ENCODE measurements around the gene RDH13. TPM values are rescaled to one million over a fixed set of nuclear protein-coding genes. Genes with fewer than 3 reads are reported as not detected.

RDH13 gene
- total RNA-seq, 4 donors from 2014 or later: 2.6 to 48.7 (median 17.1) TPM

DNA sequence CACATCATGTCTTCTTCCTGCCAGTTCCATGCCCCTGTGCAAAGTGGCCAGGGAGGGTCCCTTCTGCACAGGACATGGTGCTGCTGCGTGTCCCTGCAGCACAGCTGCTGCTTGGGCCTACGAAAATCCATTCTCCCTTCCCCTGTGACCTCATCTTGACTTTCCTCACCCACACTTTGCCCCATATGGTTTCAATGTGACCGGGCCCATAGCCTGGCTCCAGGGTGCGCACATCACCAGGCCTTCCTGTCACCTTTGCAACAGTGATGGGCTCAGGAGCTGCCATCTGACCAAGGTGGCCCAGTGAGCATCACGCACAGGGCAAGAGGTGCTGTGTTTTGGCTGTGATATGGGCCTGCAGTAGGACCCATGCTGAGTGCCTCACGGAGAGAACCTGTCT is 43.6 kb upstream of the RDH13 start:
- no peak overlapping the region for H3K27ac ChIP-seq
- H3K9me3 ChIP-seq: no peaks in the 10 kb centered on the region
- DNase-seq: no peak
- H3K4me1 ChIP-seq: peaks cover 0 to under 1% of the 10 kb centered on the region in 2 donors
- TF ChIP-seq, protein P1, sequence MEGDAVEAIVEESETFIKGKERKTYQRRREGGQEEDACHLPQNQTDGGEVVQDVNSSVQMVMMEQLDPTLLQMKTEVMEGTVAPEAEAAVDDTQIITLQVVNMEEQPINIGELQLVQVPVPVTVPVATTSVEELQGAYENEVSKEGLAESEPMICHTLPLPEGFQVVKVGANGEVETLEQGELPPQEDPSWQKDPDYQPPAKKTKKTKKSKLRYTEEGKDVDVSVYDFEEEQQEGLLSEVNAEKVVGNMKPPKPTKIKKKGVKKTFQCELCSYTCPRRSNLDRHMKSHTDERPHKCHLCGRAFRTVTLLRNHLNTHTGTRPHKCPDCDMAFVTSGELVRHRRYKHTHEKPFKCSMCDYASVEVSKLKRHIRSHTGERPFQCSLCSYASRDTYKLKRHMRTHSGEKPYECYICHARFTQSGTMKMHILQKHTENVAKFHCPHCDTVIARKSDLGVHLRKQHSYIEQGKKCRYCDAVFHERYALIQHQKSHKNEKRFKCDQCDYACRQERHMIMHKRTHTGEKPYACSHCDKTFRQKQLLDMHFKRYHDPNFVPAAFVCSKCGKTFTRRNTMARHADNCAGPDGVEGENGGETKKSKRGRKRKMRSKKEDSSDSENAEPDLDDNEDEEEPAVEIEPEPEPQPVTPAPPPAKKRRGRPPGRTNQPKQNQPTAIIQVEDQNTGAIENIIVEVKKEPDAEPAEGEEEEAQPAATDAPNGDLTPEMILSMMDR (IDR thresholded peaks at IDR 0.05): no peak
- TF ChIP-seq POLR2A (IDR thresholded peaks at IDR 0.05): no peak
- H3K4me3 ChIP-seq: no peak overlapping the region
- no peaks in the 10 kb centered on the region for H3K36me3 ChIP-seq
- no peaks in the 10 kb centered on the region for H3K27me3 ChIP-seq
- intact Hi-C loops (cut with DNase I; ENCODE audit: low total_unique reads): no loop called here

DNA sequence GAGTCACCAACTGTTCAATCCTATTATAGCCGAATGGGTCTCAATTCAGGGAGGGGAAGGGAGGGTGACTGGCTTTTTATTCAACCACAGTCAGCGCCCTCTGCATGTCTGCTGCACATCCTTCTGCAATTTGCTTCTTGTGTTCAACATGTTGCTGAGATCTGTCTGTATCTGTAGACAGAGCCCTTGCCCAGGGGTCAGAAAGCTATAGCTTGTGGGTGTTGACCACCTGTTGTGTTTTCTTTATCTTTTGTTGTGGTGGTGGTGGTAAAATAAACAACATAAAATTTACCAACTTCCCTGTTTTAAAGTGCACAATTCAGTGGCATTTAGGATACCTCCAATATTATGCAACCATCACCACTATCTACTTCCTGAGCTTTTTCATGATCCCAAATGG is 42.3 kb upstream of the RDH13 start:
- intact Hi-C loops (cut with DNase I; ENCODE audit: low total_unique reads): no loop called here
- Histone ChIP-seq H3K4me1 (no peaks in the 10 kb centered on the region), H3K4me3 (no peak overlapping the region), H3K9me3 (no peaks in the 10 kb centered on the region), H3K27ac (no peak overlapping the region), H3K27me3 (no peaks in the 10 kb centered on the region), H3K36me3 (no peaks in the 10 kb centered on the region)
- TF ChIP-seq, protein P1 (IDR thresholded peaks at IDR 0.05): no peak
- TF ChIP-seq POLR2A (IDR thresholded peaks at IDR 0.05): no peak
- no peak for DNase-seq

DNA sequence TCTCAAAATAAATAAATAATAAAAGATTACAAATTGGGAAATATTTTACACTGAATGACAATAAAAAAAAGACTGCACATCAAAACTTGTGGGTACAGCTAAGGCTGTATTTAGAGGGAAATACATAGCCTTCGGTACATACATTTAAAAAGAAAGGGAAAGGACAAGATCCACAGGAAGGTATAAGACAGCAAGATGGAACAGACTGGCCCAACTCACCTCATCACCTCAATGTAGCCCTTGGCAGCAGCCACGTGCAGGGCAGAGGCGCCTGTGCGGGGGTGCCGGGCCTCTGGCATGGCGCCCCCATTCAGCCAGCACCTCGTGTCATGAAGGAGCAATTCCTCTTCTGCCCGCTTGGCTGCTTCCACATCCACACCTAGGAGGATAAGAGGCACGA is 40.2 kb upstream of the RDH13 start:
- H3K27me3 ChIP-seq: no peaks in the 10 kb centered on the region
- no peaks in the 10 kb centered on the region for H3K36me3 ChIP-seq
- no peaks in the 10 kb centered on the region for H3K9me3 ChIP-seq
- no peak overlapping the region for H3K27ac ChIP-seq
- intact Hi-C loops (cut with DNase I; ENCODE audit: low total_unique reads): no loop called here
- no peaks in the 10 kb centered on the region for H3K4me1 ChIP-seq
- H3K4me3 ChIP-seq: no peak overlapping the region
- TF ChIP-seq POLR2A (IDR thresholded peaks at IDR 0.05): no peak
- TF ChIP-seq, protein P1 (IDR thresholded peaks at IDR 0.05): no peak
- DNase-seq: no peak

DNA sequence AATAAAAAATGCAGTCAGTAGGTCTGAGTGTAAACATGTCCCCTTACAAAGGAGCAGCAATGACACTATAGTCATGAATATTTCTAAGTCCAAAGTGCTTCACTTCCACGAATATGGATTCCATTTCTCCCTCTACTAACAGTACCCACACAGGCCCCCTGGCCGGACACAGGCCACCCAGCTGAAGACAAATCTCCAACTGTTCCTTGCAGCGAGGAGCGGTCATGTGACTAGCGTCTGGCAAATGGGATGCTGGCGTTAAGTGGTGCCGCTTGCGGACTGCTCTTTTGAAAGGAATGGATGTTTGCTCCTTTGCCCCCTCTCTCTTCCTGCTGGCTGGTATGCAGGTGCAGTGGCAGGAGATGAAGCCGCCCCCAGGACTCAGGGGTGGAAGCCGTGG is 38.3 kb upstream of the RDH13 start:
- H3K27ac ChIP-seq: no peak overlapping the region
- no peak overlapping the region for H3K4me3 ChIP-seq
- no peaks in the 10 kb centered on the region for H3K27me3 ChIP-seq
- intact Hi-C loops (cut with DNase I; ENCODE audit: low total_unique reads): no loop called here
- H3K36me3 ChIP-seq: no peaks in the 10 kb centered on the region
- H3K9me3 ChIP-seq: no peaks in the 10 kb centered on the region
- no peaks in the 10 kb centered on the region for H3K4me1 ChIP-seq
- no peak for TF ChIP-seq POLR2A (IDR thresholded peaks at IDR 0.05)
- TF ChIP-seq, protein P1 (IDR thresholded peaks at IDR 0.05): no peak
- no peak for DNase-seq

DNA sequence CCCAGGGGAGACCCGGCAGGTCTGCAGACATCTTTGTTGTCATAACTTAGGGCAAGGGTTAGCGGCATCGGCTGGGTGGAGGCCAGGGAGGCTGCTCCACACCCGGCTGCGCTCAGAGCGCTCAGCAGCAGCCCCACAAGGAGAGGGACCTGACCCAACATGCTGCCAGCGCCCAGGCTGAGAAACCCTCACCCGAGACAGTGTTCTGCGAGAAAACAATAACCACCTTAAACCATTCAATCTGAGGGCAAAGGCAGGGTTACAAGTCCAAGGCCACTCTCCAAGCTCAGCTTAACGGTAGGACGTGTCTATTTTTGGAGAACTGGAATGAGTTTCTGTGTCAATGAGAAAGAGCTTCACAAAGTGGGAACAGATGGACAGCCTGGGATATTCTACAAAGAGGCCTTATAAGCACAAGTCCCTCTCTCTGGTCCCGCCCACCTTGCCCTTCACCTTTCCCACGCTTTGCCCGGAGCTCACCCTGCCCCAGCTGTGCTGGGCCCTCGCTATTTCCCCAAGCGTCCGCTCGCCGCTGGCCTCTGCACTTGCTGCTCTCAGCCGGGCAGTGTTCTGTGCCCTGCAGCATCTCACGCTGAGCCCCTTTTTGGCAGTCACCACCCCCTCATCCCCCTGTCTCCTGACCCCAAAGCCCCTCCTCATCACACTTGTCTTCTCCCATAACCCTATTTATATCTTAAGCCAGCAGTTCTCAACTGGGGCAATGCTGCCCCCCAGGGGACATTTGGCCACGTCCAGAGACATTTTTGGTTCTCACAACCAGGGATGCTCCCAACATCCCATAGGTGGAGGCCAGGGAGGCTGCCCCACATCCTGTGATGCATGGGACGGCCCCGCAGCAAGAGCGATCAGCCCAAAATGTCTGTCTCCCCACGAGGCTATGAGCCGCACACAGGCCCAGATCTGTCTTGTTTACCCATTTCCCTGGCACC is 36.9 kb upstream of the RDH13 start:
- Histone ChIP-seq H3K4me3 (no peak overlapping the region), H3K27ac (peak overlapping the region in 1 of 2 donors; percentile 5), H3K27me3 (no peaks in the 10 kb centered on the region), H3K36me3 (no peaks in the 10 kb centered on the region), H3K9me3 (no peaks in the 10 kb centered on the region), H3K4me1 (no peaks in the 10 kb centered on the region)
- no peak for TF ChIP-seq POLR2A (IDR thresholded peaks at IDR 0.05)
- TF ChIP-seq, protein P1 (IDR thresholded peaks at IDR 0.05): no peak
- intact Hi-C loops (cut with DNase I; ENCODE audit: low total_unique reads): no loop called here
- peak in 1 of 2 donors; percentile 16 for DNase-seq
